WTC11 (cell line): ENCODE results near the gene ADGRL3.

Experiments
- JUN ChIP-seq: sonication (generic); formaldehyde crosslinking; IDR thresholded peaks from 2 replicates; pipeline ENCODE4 v1.8.0; 2023; ENCODE audit warnings: mild to moderate bottlenecking, missing genetic modification reagents
- TF ChIP-seq, protein P1 (sequence below): fragments of 250-450 bp; sonication (Bioruptor Pico); IDR thresholded peaks from 2 replicates; pipeline ENCODE4 v1.9.0; 2021; ENCODE audit warnings: mild to moderate bottlenecking
- TF ChIP-seq, protein P2 (sequence below): fragments of 200-600 bp; IDR thresholded peaks from 2 replicates; pipeline ENCODE4 v1.8.0; 2022; ENCODE audit warnings: antibody characterized with exemption

GRCh38 chr4:62077406-62077805 lies 877.3 kb downstream of the ADGRL3 start:
- no peak for TF ChIP-seq JUN (CRISPR knock-in tag)
- TF ChIP-seq, protein P1, sequence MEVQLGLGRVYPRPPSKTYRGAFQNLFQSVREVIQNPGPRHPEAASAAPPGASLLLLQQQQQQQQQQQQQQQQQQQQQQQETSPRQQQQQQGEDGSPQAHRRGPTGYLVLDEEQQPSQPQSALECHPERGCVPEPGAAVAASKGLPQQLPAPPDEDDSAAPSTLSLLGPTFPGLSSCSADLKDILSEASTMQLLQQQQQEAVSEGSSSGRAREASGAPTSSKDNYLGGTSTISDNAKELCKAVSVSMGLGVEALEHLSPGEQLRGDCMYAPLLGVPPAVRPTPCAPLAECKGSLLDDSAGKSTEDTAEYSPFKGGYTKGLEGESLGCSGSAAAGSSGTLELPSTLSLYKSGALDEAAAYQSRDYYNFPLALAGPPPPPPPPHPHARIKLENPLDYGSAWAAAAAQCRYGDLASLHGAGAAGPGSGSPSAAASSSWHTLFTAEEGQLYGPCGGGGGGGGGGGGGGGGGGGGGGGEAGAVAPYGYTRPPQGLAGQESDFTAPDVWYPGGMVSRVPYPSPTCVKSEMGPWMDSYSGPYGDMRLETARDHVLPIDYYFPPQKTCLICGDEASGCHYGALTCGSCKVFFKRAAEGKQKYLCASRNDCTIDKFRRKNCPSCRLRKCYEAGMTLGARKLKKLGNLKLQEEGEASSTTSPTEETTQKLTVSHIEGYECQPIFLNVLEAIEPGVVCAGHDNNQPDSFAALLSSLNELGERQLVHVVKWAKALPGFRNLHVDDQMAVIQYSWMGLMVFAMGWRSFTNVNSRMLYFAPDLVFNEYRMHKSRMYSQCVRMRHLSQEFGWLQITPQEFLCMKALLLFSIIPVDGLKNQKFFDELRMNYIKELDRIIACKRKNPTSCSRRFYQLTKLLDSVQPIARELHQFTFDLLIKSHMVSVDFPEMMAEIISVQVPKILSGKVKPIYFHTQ = no peak
- TF ChIP-seq, protein P2, sequence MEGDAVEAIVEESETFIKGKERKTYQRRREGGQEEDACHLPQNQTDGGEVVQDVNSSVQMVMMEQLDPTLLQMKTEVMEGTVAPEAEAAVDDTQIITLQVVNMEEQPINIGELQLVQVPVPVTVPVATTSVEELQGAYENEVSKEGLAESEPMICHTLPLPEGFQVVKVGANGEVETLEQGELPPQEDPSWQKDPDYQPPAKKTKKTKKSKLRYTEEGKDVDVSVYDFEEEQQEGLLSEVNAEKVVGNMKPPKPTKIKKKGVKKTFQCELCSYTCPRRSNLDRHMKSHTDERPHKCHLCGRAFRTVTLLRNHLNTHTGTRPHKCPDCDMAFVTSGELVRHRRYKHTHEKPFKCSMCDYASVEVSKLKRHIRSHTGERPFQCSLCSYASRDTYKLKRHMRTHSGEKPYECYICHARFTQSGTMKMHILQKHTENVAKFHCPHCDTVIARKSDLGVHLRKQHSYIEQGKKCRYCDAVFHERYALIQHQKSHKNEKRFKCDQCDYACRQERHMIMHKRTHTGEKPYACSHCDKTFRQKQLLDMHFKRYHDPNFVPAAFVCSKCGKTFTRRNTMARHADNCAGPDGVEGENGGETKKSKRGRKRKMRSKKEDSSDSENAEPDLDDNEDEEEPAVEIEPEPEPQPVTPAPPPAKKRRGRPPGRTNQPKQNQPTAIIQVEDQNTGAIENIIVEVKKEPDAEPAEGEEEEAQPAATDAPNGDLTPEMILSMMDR = no peak
